ENCODE measurements around the gene RUNX1. TPM values are rescaled to one million over a fixed set of nuclear protein-coding genes. Genes with fewer than 3 reads are reported as not detected.

The RUNX1 gene
- total and polyA plus RNA-seq, 10 of the 15 experiments (the other 5 are each of a cell fraction or from before 2014, with no cell fraction given): 0.90 to 15.2 (median 4.1) TPM

- FAIRE-seq: no peak
- H3K79me2 ChIP-seq (ENCODE audit: control insufficient read depth, insufficient read depth, low read length): no peaks in the 10 kb centered on the region; the same call in none of the 2 replicates
- POLR2A ChIA-PET: interaction anchor here (0.7 to 1.3 kb wide), 2 partner anchors 21 to 40 kb away, joined by 3 to 4 read pairs; no protein-coding TSS in a partner anchor
- CTCF ChIA-PET: interaction anchor here (0.6 to 4.5 kb wide), 8 partner anchors 10 to 953 kb away, joined by 3 to 17 read pairs (median 4); no protein-coding TSS in a partner anchor
- intact Hi-C loops (cut with micrococcal nuclease; ENCODE audit: unreplicated experiment) (loop anchor here (1.0 to 10.0 kb wide), 5 partner anchors 20 to 1138 kb away; partner anchors contain the start of gene RUNX1), in situ Hi-C loops (cut with MboI) (no loop called here)
- peak overlapping the region; percentile 62 for H3K9ac ChIP-seq (ENCODE audit: control insufficient read depth, insufficient read depth, low read length)
- peaks cover 11% of the 10 kb centered on the region for H3K4me1 ChIP-seq (ENCODE audit: control insufficient read depth, insufficient read depth, low read length)
- WGBS (ENCODE audit: insufficient coverage, insufficient replicate concordance, low lambda C conversion rate, missing lambda C conversion rate): 56% methylated on average over 55 of the region's 56 CpGs
- H4K20me1 ChIP-seq (ENCODE audit: control insufficient read depth, insufficient read depth): no peaks in the 10 kb centered on the region
- TF ChIP-seq RUNX3 (IDR thresholded peaks at IDR 0.05; ENCODE audit: low read length): 0 out of 2 replicates have a peak, but pooled peaks have one; percentile 27
- peak; percentile 64; the same call in 1 of the 2 replicates for TF ChIP-seq POLR2A (IDR thresholded peaks at IDR 0.05; ENCODE audit: low read depth, low read length)
- TF ChIP-seq ZBED1 (IDR thresholded peaks at IDR 0.05; ENCODE audit: borderline replicate concordance): no peak
- peak; percentile 34; the same call in 1 of the 2 replicates for TF ChIP-seq IKZF1 (conservative IDR thresholded peaks at IDR 0.05)
- peak; percentile 18 to 27; a peak in 1 of 4 replicates for TF ChIP-seq IKZF2 (IDR thresholded peaks at IDR 0.05)
- peak in 1 of 2 experiments; percentile 26; a peak in 1 of 4 replicates for TF ChIP-seq BHLHE40 (IDR thresholded peaks at IDR 0.05; ENCODE audit: borderline replicate concordance in 1 of 2, low read depth in 2 of 2, low read length in 1 of 2)
- TF ChIP-seq EGR1 (IDR thresholded peaks at IDR 0.05; ENCODE audit: borderline replicate concordance in 1 of 2, low read depth in 2 of 2, low read length in 2 of 2): peak in 1 of 2 experiments; percentile 4; a peak in 1 of 3 replicates
- no peak for TF ChIP-seq RELA (IDR thresholded peaks at IDR 0.05; ENCODE audit: borderline replicate concordance, partially characterized antibody)
- no TSS peak for BruUV-seq (replicated peaks)
- H3K4me3 ChIP-seq: peak overlapping the region; percentile 79
- no peak for DNase-seq (ENCODE audit: low read depth, low spot score)
- ATAC-seq: peak; percentile 1; the same call in 1 of the 3 replicates
- RAD21 ChIA-PET (ENCODE audit: unreplicated experiment): interaction anchor here (0.9 to 4.9 kb wide), 5 partner anchors 12 to 141 kb away, joined by 4 to 28 read pairs (median 6); no protein-coding TSS in a partner anchor
- peak overlapping the region; percentile 92 for H3K4me2 ChIP-seq (ENCODE audit: control insufficient read depth, insufficient read depth)
- H3K27me3 ChIP-seq (replicated peaks in 1 of 2; ENCODE audit: control insufficient read depth in 2 of 2, insufficient read depth in 2 of 2, low read length in 1 of 2): peaks cover 3 to 8% of the 10 kb centered on the region in 2 experiments
- SMC1A ChIA-PET (ENCODE audit: uncharacterized antibody, unreplicated experiment): interaction anchor here (0.6 to 1.9 kb wide), 9 partner anchors 10 to 1485 kb away, joined by 3 to 10 read pairs (median 4); no protein-coding TSS in a partner anchor
- no peaks in the 10 kb centered on the region; the same call in 2 of the 3 replicates for H3K9me3 ChIP-seq (replicated peaks; ENCODE audit: control insufficient read depth, insufficient read depth, low read length)
- no peaks in the 10 kb centered on the region for H3K36me3 ChIP-seq (ENCODE audit: control insufficient read depth in 2 of 2, insufficient read depth in 2 of 2, low read length in 1 of 2)
- H2AFZ ChIP-seq (ENCODE audit: control insufficient read depth, low read depth, low read length): peak overlapping the region; percentile 30; the same call in 1 of the 2 replicates
- peak overlapping the region; percentile 11; the same call in 1 of the 2 replicates for H3K27ac ChIP-seq (ENCODE audit: control insufficient read depth, insufficient read depth)
These were observed 162.6 kb downstream of the RUNX1 start for GRCh38 chr21:34886240-34887104.

Data from GM12878 (cell line).